HFF-Myc (cell line): Measurements from ENCODE around the gene CCDC71L.
"Not testable (repeated sequence)": the region's sequence is repeated elsewhere in the genome, so short reads cannot be mapped to it uniquely, and the experiment has no call there.

Experiments used
- DNase-seq: peaks from one replicate; pipeline ENCODE4 v3.0.0-alpha.2; 2011; ENCODE audit warnings: low read depth; ENCODE audit errors: extremely low read depth
- H3K4me3 ChIP-seq: replicated peaks from 2 replicates; pipeline ENCODE4 v1.5.1; 2011; ENCODE audit warnings: low read depth, mild to moderate bottlenecking, control low read depth, low read length
- TF ChIP-seq, protein P1 (sequence below): IDR thresholded peaks from 2 replicates; pipeline ENCODE4 v1.5.1; 2012; ENCODE audit warnings: mild to moderate bottlenecking, low read depth, low read length, control low read depth; ENCODE audit errors: missing control alignments

CCDC71L gene

DNA sequence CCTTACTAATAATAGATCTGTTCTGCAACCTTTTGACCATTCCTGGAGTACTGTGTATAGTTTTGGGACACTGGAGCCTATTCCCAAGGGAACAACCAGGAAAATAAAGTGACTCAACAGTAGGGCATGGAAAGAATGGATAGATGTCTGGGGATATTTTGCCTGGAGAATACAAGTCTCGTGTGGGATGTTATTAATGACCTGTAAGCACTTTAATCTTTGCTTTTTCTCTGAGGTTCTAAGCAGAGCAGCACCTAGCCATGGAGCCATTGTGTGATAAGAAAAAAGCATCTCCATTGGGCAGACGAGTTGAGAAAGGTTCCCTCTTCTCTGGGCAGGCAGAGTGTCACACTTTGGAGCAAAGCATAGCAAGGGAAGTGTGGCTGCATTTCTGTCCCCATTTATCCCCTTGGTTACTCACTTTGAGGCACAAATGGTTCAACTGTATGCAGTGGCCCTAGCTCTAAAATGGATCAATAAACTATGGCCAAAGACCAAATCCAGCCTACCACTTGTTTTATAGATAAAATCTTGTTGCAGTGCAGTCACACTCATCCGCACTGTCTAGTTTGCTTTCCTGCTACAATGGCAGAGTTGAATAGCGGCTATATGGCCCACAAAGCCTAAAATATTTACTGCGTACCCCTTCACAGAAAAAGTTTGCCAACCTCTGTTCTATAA is 21.0 kb upstream of the CCDC71L start:
- no peak overlapping the region for H3K4me3 ChIP-seq
- no peak for DNase-seq
- TF ChIP-seq, protein P1, sequence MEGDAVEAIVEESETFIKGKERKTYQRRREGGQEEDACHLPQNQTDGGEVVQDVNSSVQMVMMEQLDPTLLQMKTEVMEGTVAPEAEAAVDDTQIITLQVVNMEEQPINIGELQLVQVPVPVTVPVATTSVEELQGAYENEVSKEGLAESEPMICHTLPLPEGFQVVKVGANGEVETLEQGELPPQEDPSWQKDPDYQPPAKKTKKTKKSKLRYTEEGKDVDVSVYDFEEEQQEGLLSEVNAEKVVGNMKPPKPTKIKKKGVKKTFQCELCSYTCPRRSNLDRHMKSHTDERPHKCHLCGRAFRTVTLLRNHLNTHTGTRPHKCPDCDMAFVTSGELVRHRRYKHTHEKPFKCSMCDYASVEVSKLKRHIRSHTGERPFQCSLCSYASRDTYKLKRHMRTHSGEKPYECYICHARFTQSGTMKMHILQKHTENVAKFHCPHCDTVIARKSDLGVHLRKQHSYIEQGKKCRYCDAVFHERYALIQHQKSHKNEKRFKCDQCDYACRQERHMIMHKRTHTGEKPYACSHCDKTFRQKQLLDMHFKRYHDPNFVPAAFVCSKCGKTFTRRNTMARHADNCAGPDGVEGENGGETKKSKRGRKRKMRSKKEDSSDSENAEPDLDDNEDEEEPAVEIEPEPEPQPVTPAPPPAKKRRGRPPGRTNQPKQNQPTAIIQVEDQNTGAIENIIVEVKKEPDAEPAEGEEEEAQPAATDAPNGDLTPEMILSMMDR: no peak

DNA sequence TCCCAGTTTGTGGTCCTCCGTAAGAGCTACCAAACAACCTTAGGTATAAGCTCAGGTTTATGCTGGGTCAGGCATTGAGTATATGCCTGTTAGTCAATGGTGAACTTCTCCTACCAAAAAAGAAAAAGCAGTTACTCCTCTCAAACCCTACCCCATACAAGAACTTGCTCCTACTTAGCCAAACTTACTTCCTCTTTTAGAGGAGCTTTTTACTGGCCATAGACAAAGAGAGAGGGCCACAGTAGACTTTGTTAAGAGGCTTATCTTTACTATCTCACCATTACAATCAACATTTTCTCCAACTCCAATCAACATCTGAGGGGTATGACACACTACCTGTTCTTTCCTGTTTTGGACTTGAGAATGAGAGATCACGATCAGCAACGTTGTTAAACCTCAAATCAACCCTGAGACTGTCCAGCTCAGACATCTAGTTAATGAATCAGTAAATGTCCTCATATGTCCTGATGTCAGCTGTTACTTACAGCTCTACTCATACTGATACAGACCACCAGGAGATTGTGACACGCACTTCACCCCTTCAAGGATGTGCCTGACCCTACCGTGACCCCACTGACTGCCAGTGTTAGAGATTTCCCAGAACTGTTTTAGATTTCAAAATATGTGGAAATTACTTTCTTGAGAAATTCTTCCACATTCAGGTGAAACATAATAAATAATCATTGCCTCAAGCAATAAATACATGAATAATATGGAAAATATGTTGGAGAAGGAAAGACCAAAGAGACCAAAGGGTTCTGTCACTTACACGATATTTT is 18.4 kb upstream of the CCDC71L start:
- TF ChIP-seq, protein P1: no peak
- no peak overlapping the region for H3K4me3 ChIP-seq
- DNase-seq: no peak

DNA sequence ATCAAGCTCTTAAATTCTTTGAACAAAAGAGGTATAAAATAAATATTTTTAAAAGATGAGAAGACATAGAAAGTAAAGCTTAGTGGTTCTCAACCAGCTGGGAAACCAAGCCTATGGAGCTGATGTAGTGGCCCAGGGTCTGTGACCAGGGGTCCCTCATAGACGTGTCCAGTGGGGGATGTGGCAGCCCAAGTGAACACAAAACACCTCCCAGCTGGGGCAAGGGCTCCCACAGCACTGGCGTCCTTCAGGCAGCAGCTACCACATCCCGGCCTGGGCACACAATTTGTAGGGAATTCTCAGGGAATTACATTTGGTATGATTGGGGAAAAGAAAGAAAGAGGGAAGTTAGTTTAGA is 17.8 kb upstream of the CCDC71L start:
- no peak overlapping the region for H3K4me3 ChIP-seq
- DNase-seq: no peak
- TF ChIP-seq, protein P1: no peak

DNA sequence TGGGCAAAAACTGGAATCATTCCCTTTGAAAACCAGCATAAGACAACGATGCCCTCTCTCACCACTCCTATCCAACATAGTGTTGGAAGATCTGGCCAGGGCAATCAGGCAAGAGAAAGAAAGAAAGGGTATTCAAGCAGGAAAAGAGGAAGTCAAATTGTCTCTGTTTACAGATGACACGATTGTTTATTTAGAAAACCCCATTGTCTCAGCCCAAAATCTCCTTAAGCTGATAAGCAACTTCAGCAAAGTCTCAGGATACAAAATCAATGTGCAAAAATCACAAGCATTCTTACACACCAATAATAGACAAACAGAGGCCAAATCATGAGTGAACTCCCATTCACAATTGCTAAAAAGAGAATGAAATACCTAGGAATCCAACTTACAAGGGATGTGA is 15.5 kb upstream of the CCDC71L start:
- not testable (repeated sequence) for H3K4me3 ChIP-seq

DNA sequence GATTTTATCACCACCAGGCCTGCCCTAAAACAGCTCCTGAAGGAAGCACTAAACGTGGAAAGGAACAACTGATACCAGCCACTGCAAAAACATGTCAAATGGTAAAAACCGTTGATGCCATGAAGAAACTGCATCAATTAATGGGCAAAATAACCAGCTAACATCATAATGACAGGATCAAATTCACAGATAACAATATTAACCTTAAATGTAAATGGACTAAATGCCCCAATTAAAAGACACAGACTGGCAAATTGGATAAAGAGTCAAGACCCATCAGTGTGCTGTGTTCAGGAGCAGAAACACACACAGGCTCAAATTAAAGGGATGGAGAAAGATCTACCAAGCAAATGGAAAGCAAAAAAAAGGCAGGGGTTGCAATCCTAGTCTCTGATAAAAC is 12.7 kb upstream of the CCDC71L start:
- not testable (repeated sequence) for DNase-seq, H3K4me3 ChIP-seq

More for the DNA sequence above, 15.5 kb upstream of the CCDC71L start:
- DNase-seq: not testable (repeated sequence)

DNA sequence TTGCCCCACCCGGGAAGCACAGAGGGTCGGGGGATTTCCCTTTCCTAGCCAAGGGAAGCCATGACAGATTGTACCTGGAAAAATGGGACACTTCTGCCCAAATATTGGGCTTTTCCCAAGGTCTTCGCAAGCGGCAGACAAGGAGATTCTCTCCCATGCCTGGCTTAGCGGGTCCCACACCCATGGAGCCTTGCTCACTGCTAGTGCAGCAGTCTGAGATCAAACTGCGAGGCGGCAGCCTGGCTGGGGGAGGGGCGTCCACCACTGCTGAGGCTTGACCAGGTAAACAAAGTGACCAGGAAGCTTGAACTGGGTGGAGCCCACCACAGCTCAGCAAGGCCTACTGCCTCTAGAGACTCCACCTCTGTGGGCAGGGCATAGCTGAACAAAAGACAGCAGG is 11.0 kb upstream of the CCDC71L start:
- not testable (repeated sequence) for DNase-seq, H3K4me3 ChIP-seq

DNA sequence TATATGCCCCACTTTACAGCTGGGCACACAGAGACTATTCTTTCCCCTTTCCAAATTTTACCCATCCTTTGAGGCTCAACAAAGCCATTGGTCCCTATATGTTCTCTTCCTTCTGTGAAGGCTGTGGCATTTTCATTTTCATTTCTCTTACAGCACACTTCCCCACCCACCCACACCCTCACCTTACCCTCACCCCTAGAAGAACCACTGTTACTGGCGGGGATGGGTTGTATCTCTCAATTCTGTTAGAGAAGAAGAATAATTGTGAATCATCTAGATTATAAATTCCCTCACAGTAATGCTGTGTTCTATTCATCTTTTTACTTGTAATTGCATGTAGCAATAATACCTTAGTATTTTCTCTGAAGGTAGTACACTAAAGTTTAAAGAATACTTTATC is 10.2 kb upstream of the CCDC71L start:
- TF ChIP-seq, protein P1: no peak
- DNase-seq: no peak
- H3K4me3 ChIP-seq: no peak overlapping the region

DNA sequence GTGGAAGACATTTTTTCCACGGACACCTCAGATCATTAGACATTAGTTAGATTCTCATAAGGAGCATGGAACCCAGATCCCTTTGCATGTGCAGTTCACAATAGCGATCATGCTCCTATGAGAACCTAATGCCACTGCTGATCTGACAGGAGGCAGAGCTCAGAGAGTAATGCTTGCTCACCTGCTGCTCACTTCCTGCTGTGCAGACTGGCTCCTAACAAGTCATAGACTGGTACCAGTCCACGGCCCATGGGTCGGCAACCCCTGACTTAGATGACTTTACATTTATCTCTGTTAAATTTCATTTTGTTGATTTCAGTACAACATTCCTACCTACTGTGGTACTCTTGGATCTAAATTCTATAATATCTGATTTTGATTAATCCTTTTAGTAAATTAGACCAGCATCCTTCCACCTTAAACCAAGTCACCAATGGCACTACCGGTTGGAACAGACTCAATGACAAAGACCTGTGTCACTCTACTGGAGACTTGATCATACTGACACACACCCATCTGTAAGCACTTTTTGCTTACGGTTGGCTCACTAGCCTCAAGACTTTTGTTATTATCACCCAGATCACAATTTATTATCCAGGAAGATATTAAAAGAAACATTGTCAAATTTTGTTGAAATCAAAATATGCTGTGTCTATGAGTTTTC is 8.0 kb upstream of the CCDC71L start:
- TF ChIP-seq, protein P1: no peak
- DNase-seq: no peak
- H3K4me3 ChIP-seq: no peak overlapping the region
